Stimulated activated CD8-positive, alpha-beta memory T cell treated with anti-CD3 and anti-CD28 coated beads, Interleukin-7, amount 100 ng/mL, for 4 hours (primary cell): ENCODE measurements around the gene PCSK2.
A peak's percentile ranks its signal among the peaks of the same experiment; 100 is the strongest.

Experiments used
- DNase-seq, 2 donors: peaks; one replicate each; pipeline ENCODE4 v3.0.0-alpha.2; 2020; ENCODE audit warnings: low read depth in 2 of 2

PCSK2 gene

GRCh38 chr20:17480696-17481095 lies 253.9 kb downstream of the PCSK2 start:
- DNase-seq: no peak

DNA sequence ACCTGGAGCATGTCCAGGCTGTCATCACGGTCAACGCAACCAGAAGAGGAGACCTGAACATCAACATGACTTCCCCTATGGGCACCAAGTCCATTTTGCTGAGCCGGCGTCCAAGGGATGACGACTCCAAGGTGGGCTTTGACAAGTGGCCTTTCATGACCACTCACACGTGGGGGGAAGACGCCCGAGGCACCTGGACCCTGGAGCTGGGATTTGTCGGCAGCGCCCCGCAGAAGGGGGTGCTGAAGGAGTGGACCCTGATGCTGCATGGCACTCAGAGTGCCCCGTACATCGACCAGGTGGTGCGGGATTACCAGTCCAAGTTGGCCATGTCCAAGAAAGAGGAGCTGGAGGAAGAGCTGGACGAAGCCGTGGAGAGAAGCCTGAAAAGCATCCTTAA lies 254.8 kb downstream of the PCSK2 start:
- no peak for DNase-seq

GRCh38 chr20:17482536-17482935 lies 255.7 kb downstream of the PCSK2 start:
- no peak for DNase-seq

DNA sequence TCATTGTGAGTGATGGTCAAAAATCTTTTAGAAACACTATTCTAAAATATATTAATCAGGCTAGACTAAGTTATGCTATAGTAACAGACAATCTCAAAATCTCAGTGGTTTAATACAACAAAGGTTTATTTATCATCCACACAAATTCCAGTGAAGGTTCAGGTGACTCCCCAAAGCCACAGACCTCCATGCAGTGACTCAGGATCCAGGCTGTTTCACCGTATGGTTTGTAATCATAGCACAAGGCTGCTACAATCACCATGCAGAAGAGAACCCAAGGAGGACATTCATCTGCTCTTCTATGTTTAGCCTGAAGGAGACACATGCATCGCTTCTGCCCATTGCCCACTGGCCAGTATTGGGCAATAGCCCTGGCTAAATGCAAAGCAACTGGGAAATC lies 258.2 kb downstream of the PCSK2 start:
- DNase-seq: no peak

- DNase-seq: no peak
These were observed 262.2 kb downstream of the PCSK2 start for GRCh38 chr20:17488916-17489600.

- no peak for DNase-seq
These were observed 263.7 kb downstream of the PCSK2 start for GRCh38 chr20:17490501-17490900.

DNA sequence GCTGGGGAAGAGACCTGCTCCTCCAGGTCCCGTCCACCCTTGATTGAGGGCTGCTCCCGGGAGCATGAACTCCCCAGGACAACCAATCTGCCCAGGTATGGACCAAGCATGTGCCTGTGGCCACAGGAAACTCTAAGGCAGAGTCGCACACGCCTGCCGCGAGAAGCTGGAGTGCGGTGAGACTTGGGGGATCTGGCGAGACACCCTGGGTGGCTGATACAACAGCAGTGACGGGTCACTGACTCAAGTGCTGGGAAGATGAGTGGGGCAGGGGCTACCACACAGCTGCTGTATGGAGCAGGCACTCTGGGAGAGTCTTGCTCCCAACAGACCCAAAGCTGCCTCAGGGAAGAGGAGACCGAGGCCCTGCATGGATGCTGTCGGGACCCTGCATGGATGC lies 264.2 kb downstream of the PCSK2 start:
- DNase-seq: no peak

GRCh38 chr20:17491488-17491887 lies 264.6 kb downstream of the PCSK2 start:
- DNase-seq: no peak

DNA sequence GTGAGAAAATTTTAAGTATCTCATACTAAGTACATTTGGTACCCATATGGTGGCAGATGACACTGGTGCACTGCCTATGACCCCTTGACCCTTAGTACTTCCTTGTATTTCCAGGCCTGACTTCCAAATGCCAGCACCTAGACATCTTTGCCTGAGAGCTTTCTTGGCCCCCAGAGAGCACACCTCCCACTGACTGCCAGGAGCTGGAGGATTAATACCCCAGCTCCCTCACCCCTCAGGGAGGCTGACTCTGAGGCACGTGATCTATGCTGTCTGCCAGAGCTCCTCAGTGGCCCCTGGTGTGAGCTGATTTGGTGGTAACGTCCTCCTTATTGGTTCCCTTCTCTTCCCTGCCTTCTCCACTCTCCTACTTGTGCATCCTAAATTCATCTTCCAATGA lies 266.3 kb downstream of the PCSK2 start:
- no peak for DNase-seq

- no peak for DNase-seq
These were observed 267.4 kb downstream of the PCSK2 start for GRCh38 chr20:17494201-17494600.

GRCh38 chr20:17495826-17496225 lies 269.0 kb downstream of the PCSK2 start:
- DNase-seq: no peak

- DNase-seq: no peak
These were observed 271.2 kb downstream of the PCSK2 start for GRCh38 chr20:17497821-17498580.

- DNase-seq: no peak
These were observed 271.8 kb downstream of the PCSK2 start for GRCh38 chr20:17498641-17499040.

DNA sequence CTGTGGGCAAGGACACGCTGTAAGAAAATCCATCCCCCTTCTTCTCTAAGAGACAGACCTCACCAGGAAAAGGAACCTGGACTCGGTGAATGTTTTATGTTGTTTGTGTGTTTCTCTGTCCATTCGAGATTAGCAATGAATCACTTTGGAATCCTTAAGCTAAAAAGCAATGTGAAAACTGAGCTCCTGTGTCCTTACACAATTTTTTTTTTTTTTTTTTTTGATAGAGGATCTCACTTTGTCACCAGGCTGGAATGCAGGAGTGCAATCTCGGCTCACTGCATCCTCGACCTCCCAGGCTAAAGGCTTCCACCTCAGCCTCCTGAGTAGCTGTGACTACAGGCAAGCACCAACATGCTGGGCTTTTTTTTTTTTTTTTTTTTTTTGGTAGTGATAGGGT lies 272.2 kb downstream of the PCSK2 start:
- DNase-seq: no peak

GRCh38 chr20:17500271-17500670 lies 273.4 kb downstream of the PCSK2 start:
- no peak for DNase-seq

- DNase-seq: no peak
These were observed 274.0 kb downstream of the PCSK2 start for GRCh38 chr20:17500826-17501225.

DNA sequence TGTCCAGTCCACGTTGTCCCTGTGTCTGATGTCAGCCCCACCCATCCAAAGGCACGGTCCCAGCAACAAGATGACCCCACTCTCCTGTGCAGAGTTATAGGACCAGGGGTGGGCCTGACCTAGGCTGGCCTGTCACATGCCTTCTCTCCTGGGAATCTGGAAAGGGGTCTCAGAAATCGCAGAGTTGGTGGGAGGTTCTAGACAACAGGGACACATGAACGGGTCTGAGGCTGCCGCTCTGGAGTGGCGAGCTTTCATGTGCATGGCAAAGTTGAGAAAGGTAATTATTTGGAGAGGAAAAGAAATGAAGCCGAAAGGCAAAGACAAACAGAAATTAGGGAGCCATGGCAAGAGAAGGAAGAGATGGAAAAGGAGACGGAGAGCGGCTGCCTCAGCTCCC lies 274.9 kb downstream of the PCSK2 start:
- no peak for DNase-seq

DNA sequence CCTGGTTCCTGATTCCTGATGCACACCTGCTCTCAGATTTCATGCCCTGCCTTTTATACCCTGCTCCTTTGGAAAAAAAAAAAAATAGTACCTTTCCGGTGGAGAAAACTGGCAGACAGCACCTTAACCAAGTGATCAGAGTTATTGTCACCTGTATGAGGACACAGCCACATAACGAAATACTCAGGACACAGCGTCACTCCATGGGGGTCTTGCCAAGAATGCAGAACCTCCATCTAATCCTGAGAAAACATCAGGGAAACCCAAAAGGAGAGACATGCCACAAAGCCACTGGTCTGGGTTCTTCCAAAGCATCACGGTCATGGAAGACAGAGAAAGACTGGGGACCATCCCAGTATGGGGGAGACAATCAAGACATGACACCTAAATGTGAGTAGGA lies 275.3 kb downstream of the PCSK2 start:
- DNase-seq: no peak

DNA sequence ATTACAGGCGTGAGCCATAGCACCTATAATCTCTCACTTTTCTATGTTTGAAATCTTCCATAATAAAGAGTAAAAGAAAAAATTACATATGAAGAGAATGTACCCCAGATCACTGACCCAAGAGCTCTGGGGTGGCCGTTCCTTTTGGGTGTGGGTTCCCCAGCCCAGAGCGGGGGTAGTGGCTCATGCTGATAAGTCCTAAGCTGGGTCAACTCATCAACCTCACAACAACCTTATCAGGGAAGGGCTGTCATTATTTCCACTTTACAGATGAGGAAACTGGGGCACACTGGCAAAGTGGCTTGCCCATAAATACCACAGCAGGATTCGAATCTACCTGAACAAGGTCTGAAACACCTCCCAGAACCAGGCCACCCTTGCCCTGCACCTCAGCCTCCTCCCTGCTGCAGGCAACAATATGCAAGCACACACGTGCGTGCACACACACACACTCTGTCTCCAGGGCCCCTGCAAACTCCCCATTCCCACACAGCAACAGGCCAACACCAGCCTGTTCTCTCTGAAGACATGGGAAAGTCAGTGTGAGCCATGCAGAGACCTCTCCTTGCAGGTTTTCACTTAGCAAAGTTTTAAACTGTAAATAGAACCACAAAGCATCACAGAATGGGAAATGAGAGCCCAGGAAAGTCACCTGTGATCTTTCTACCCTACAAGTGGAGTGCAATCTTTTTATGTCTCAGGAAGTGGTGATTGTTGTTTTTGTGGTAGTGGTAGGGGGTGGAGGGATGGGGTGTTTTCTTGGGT lies 276.6 kb downstream of the PCSK2 start:
- no peak for DNase-seq

DNA sequence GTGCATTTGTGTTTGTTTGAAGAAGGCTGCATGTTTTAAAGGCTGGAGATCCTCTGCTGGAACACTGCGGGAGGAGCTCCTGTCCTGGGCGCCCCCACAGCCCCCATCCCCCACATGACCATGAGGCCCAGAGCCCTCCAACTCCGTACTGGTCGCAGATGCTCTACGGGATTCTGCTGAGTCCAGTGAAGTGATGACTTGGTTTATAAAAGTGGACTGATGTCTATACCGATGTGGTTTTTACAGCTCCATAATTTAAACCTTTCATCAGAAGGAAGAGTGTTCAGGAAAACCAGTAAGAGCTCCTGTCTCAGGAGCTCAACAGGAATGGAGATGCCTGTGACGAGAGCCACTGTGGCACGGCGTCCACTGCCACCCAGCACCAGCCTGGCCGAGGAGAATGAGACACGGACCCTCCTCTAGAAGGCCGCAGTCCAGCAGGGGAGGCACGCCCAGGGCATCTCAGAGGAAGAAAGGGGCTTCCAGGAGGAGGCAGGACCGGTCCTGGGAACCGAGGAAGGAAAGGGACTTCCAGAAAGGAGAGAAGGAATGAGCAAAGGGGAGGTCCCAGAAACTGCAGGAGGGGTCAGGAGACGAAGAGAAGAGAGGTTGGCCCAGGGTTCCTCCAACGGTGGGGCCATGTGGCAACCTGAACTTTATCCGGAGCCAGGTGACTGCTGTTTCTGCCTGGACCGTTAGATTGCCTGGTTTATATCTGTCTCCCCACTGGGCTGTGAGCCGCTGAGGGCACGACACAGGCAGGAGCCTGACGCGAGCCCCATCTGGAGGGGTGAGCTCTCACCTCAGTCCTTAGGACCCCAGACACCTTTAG lies 277.4 kb downstream of the PCSK2 start:
- DNase-seq: no peak

DNA sequence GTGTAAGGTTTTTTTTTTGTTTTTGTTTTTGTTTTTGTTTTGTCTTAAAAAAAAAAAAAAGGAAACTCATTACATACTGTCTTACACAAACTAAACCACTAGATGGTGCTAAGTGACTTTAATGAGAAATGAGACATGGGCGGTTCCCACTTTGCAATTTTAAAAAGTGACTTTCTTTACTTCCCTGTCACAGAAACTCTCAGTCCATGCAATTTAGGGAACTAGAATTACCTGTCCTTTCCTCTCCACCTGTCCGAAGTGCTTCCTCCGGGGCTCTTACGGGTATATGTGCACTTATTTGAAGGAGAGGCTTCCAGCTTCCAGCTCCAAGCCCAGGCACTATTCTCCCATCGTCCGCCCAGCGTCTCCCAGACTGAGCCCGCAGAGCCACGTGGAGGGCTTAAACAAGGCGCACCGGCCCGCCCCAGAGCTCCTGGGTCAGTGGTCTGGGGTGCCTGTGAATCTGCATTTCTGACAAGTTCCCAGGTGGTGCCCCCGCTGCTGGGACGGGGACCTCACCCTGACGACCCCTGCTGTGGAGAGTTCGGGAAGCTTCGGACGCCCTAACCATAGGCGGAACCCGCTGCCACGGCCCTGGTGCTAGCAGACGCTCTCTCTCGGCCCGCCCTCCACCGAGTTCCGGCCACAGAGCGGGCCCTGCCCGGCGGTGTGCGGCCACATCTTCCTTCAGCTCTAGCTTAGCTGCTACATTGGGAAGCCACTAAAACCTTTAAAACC lies 278.2 kb downstream of the PCSK2 start:
- DNase-seq: peak; percentile 19 to 41
